ENCODE measurements around the gene INPP4A.

INPP4A gene

DNA sequence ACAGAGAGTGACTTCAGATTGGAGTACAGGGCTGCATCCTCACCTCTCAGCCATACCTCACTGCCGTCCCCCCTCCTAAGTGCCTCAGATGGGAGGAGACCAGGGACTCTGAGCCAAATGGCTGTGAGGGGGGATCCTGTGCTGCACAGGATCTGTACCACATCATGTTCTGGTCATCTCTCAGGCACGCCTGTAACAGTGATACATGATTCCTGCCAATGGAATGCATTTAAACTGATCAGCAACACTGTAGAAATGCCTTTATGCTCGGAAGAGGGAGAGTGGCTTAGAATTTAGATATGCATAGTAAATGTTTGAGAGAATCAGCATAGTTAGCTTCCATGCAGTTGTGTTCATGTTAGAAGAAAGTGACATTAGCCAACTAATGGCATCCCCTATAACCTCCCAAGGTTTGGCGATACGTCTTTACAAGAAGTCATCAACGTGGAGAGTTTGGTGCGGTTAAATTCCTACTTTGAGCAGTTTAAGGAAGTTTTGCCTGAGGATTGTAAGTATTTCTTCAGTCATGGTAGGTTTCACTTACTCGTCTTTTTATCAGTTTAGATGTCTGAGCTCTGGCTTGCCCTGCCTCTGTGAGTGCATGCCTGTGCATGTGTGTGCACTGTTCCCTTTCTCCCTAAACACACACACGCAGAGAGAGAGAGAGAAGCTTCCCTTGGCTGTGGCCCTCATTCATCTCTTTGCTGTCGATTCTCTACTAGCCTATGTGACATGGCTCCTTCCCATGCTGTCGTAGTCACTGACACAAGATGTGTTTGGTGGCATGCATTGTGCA is 123.7 kb downstream of the INPP4A start:
- peaks cover 98% of the 10 kb centered on the region for H3K36me3 ChIP-seq (ENCODE audit: insufficient read depth, low read depth, low read length)
- no peaks in the 10 kb centered on the region for H3K4me1 ChIP-seq (ENCODE audit: insufficient read depth, low read length)
- no peaks in the 10 kb centered on the region for H3K9me3 ChIP-seq (ENCODE audit: insufficient read depth, low read depth, low read length)
- no peak overlapping the region for H3K9ac ChIP-seq (ENCODE audit: low read depth, low read length)
- no peaks in the 10 kb centered on the region for H3K27me3 ChIP-seq (ENCODE audit: insufficient read depth, low read length)
- H3K27ac ChIP-seq (ENCODE audit: low read length): no peak overlapping the region
- no peak overlapping the region for H3K4me3 ChIP-seq (ENCODE audit: low read length)

DNA sequence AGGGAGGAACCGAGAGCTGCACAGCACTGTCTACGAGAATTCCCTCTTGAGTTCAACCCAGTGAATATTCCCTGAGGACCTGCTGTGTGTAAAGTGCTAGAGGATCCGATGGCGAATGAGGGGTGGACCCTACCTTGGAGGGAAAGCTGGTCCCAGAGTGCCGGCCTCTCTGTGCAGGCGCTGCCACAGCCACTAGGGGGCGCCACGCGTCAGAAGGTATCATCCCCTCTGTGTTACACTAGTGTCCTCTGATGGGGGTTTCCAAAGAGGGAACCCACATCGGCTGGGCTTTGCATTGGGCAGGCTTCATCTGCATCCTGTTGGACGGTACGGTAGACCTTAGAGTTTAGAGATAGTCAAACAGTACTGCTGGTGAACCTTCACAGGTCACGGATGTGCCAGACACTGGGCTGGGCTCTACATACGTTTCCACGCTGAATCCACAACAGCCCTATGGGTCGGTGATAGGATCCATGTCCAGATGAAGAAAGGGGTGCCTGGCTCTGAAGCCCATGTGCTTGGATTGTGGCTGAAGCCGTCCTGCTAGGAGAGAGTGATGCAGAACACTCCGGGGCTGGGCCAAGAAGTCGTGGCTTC is 124.6 kb downstream of the INPP4A start:
- Histone ChIP-seq H3K27ac (ENCODE audit: low read length) (no peak overlapping the region), H3K4me3 (ENCODE audit: low read length) (no peak overlapping the region), H3K4me1 (ENCODE audit: insufficient read depth, low read length) (no peaks in the 10 kb centered on the region), H3K9me3 (ENCODE audit: insufficient read depth, low read depth, low read length) (no peaks in the 10 kb centered on the region), H3K27me3 (ENCODE audit: insufficient read depth, low read length) (no peaks in the 10 kb centered on the region), H3K36me3 (ENCODE audit: insufficient read depth, low read depth, low read length) (peaks cover 93% of the 10 kb centered on the region), H3K9ac (ENCODE audit: low read depth, low read length) (no peak overlapping the region)

DNA sequence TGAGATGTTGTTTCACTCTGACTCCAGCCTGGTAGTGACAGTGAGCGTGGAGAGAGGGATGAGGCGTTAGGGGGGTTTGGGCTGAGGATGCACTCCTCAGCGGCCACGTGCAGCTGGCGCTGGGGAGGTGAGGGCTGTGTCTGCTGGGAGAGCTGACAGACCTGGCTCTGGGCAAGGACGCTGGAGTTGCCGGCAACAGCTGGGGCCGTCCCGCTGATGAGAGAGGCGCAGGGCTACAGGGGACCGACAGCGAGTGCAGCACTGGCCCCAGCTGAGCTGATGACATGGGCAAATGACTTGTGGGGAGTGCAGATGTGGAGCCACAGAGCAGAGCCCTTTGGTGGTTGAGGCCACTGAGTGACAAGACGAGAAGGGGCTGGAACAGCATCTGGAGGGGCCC is 125.3 kb downstream of the INPP4A start:
- peaks cover 89% of the 10 kb centered on the region for H3K36me3 ChIP-seq (ENCODE audit: insufficient read depth, low read depth, low read length)
- H3K27me3 ChIP-seq (ENCODE audit: insufficient read depth, low read length): no peaks in the 10 kb centered on the region
- no peaks in the 10 kb centered on the region for H3K9me3 ChIP-seq (ENCODE audit: insufficient read depth, low read depth, low read length)
- H3K9ac ChIP-seq (ENCODE audit: low read depth, low read length): no peak overlapping the region
- no peaks in the 10 kb centered on the region for H3K4me1 ChIP-seq (ENCODE audit: insufficient read depth, low read length)
- H3K4me3 ChIP-seq (ENCODE audit: low read length): no peak overlapping the region
- H3K27ac ChIP-seq (ENCODE audit: low read length): no peak overlapping the region

DNA sequence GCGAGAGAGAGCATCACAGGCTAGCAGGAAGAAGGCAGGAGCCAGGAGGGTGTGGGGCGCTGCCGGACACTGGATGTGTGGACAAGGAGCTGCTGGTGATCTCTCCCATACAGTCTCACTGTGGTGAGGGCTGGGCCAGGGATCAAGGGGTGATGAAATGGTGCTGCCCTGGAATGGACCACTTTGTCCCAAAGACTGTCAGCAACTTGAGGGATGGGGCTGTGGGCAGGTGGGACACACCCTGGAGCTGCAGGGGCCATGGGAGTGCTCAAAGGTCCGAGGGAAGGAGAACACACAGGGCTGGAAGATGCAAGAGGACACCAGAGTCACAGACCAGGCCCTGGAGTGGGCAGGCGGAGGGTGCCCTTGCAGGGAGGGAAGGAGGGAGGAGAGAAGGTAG is 125.7 kb downstream of the INPP4A start:
- Histone ChIP-seq H3K9me3 (ENCODE audit: insufficient read depth, low read depth, low read length) (no peaks in the 10 kb centered on the region), H3K4me1 (ENCODE audit: insufficient read depth, low read length) (no peaks in the 10 kb centered on the region), H3K4me3 (ENCODE audit: low read length) (no peak overlapping the region), H3K27me3 (ENCODE audit: insufficient read depth, low read length) (no peaks in the 10 kb centered on the region), H3K9ac (ENCODE audit: low read depth, low read length) (no peak overlapping the region), H3K27ac (ENCODE audit: low read length) (no peak overlapping the region), H3K36me3 (ENCODE audit: insufficient read depth, low read depth, low read length) (peaks cover 89% of the 10 kb centered on the region)

DNA sequence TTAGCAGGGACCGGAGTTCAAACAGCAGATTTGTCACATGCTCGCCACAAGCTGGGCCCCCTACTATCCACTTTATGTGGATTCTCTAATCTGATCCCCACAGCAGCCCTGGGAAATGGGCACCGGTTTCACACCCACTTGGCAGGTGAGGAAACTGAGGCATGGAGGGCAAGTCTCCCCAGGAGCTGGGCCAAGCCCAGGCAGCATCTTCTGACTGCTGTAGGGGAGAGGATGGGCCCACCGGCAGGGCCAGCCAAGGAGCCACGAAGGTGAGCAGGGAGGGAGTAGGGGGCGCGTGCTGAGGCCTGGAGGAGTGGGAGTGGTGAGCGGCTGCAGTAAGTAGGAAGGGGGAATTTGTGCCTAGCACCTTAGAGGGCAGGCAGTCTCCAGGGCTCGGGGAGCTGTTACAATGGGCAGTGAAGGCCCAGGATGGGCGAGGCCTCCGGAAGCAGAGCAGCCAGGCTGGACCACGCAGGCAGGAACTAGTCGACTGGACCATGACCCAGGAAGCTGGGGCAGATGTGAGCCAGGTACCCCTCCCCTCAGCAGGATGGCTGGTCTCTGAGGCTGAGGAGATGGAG is 126.6 kb downstream of the INPP4A start:
- Histone ChIP-seq H3K9ac (ENCODE audit: low read depth, low read length) (no peak overlapping the region), H3K9me3 (ENCODE audit: insufficient read depth, low read depth, low read length) (no peaks in the 10 kb centered on the region), H3K27me3 (ENCODE audit: insufficient read depth, low read length) (no peaks in the 10 kb centered on the region), H3K27ac (ENCODE audit: low read length) (no peak overlapping the region), H3K4me1 (ENCODE audit: insufficient read depth, low read length) (no peaks in the 10 kb centered on the region), H3K4me3 (ENCODE audit: low read length) (no peak overlapping the region), H3K36me3 (ENCODE audit: insufficient read depth, low read depth, low read length) (peaks cover 87% of the 10 kb centered on the region)

DNA sequence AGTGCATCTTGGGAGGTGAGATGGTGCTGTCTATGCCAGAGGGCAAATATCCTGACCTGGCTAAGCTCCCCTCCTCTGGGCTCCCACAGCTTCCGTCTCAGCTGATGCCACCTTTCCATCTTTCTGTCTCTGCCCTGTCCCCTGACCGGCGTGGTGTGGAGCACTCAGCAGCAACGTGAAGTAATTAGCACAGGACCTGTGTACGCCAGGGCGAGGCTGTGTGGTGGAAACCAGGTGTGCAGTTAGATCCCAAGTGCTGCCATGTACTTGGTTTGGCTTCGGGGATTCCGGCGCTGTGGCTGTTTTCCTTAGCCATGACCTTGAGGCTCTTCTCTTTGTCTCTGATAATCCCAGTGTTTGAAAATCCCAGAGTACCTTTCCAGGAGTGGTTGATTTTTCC is 127.1 kb downstream of the INPP4A start:
- H3K9ac ChIP-seq (ENCODE audit: low read depth, low read length): no peak overlapping the region
- peaks cover 81% of the 10 kb centered on the region for H3K36me3 ChIP-seq (ENCODE audit: insufficient read depth, low read depth, low read length)
- H3K27me3 ChIP-seq (ENCODE audit: insufficient read depth, low read length): no peaks in the 10 kb centered on the region

DNA sequence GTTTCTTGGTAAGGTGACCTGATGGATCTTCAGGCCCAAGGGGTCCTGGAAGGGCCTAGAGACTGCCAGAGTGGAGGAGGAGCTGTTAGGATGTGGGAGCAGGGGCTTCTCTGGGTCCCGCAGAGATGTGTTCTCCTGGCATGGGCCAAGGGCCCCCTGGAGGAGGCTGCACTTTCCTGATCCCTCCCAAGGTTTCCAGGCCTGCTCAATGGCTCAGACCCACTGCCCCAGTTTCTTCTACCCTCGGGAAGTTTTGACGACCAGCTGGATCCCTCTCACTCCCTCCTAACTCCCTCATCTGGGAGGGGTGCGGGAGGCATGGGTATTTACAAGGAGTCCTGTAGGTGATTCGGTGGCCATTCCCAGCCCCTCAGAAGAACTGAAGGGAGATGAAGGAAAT is 127.6 kb downstream of the INPP4A start:
- Histone ChIP-seq H3K9me3 (ENCODE audit: insufficient read depth, low read depth, low read length) (no peaks in the 10 kb centered on the region), H3K9ac (ENCODE audit: low read depth, low read length) (no peak overlapping the region), H3K36me3 (ENCODE audit: insufficient read depth, low read depth, low read length) (peaks cover 79% of the 10 kb centered on the region), H3K27ac (ENCODE audit: low read length) (no peak overlapping the region), H3K4me3 (ENCODE audit: low read length) (no peak overlapping the region), H3K4me1 (ENCODE audit: insufficient read depth, low read length) (no peaks in the 10 kb centered on the region), H3K27me3 (ENCODE audit: insufficient read depth, low read length) (no peaks in the 10 kb centered on the region)

More for the DNA sequence above, 127.1 kb downstream of the INPP4A start:
- no peaks in the 10 kb centered on the region for H3K4me1 ChIP-seq (ENCODE audit: insufficient read depth, low read length)
- H3K9me3 ChIP-seq (ENCODE audit: insufficient read depth, low read depth, low read length): no peaks in the 10 kb centered on the region
- no peak overlapping the region for H3K4me3 ChIP-seq (ENCODE audit: low read length)
- no peak overlapping the region for H3K27ac ChIP-seq (ENCODE audit: low read length)

DNA sequence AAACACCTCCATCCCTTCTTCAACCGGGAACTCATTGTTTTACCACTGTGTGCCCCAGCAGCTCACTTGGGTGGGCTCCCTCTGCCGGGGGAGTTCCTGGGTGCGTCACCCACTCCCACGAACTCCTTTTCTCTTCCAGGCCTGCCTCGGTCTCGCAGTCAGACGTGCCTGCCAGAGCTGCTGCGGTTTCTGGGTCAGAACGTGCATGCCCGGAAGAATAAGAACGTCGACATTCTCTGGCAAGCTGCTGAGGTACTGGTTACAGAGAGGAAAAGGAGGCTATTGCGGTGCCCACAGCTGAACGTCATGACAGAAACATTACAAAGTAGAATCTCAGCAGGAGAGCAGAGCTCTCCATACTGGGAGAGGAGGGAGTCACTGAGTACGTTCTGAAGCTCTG is 128.0 kb downstream of the INPP4A start:
- no peaks in the 10 kb centered on the region for H3K9me3 ChIP-seq (ENCODE audit: insufficient read depth, low read depth, low read length)
- no peaks in the 10 kb centered on the region for H3K4me1 ChIP-seq (ENCODE audit: insufficient read depth, low read length)
- no peak overlapping the region for H3K27ac ChIP-seq (ENCODE audit: low read length)
- H3K4me3 ChIP-seq (ENCODE audit: low read length): no peak overlapping the region
- H3K27me3 ChIP-seq (ENCODE audit: insufficient read depth, low read length): no peaks in the 10 kb centered on the region
- no peak overlapping the region for H3K9ac ChIP-seq (ENCODE audit: low read depth, low read length)
- H3K36me3 ChIP-seq (ENCODE audit: insufficient read depth, low read depth, low read length): peaks cover 79% of the 10 kb centered on the region

DNA sequence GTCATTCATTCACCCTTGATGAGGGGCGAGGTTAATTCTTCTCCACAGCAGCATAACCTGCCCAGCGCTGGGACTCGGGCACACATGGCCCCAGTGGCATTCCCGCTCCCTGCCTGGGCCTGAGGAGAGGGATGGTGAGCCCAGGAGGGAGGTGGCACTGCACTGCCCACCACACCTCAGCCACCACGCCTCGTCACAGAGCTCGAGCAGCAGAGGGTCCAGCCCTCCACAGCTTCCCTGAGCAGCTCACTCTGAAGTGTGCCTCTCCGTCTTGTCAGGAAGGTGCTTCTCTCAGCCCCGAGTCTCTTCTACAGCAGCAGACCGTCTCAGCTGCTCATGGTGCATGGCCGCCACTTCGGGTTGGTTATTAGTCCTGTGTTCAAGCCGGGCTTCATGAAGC is 128.8 kb downstream of the INPP4A start:
- Histone ChIP-seq H3K27me3 (ENCODE audit: insufficient read depth, low read length) (no peaks in the 10 kb centered on the region), H3K27ac (ENCODE audit: low read length) (no peak overlapping the region), H3K4me3 (ENCODE audit: low read length) (no peak overlapping the region), H3K9ac (ENCODE audit: low read depth, low read length) (no peak overlapping the region), H3K4me1 (ENCODE audit: insufficient read depth, low read length) (no peaks in the 10 kb centered on the region), H3K36me3 (ENCODE audit: insufficient read depth, low read depth, low read length) (peaks cover 79% of the 10 kb centered on the region), H3K9me3 (ENCODE audit: insufficient read depth, low read depth, low read length) (no peaks in the 10 kb centered on the region)

DNA sequence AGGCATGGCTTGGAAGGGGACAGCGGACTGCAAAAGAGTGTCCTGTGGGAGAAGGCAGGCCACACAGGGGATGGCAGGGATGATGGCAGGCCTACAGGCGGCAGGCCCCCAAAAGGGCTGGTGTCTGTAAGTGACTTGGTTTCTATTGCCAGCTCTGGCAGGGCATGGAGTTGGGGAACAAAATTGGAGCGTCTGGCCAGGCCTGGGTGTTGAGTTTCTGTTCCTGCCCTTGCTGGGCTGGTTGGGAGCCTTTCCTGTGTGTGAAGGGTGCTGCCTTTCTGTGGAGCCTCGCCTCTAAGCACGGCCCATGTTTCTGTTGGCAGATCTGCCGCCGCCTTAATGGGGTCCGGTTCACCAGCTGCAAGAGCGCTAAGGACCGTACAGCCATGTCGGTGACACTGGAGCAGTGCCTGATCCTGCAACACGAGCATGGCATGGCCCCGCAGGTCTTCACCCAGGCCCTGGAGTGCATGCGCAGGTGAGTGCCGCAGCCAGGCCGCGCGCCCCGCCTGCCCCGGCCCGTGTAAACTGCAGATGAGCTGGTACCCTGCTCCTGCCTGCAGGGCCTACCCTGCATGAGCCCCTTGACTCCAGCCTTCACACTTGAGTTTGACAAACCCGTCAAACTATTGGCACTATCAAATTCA is 132.1 kb downstream of the INPP4A start:
- Histone ChIP-seq H3K9ac (ENCODE audit: low read depth, low read length) (no peak overlapping the region), H3K4me1 (ENCODE audit: insufficient read depth, low read length) (no peaks in the 10 kb centered on the region), H3K9me3 (ENCODE audit: insufficient read depth, low read depth, low read length) (no peaks in the 10 kb centered on the region), H3K4me3 (ENCODE audit: low read length) (no peak overlapping the region), H3K27ac (ENCODE audit: low read length) (no peak overlapping the region), H3K36me3 (ENCODE audit: insufficient read depth, low read depth, low read length) (peaks cover 55% of the 10 kb centered on the region), H3K27me3 (ENCODE audit: insufficient read depth, low read length) (no peaks in the 10 kb centered on the region)

DNA sequence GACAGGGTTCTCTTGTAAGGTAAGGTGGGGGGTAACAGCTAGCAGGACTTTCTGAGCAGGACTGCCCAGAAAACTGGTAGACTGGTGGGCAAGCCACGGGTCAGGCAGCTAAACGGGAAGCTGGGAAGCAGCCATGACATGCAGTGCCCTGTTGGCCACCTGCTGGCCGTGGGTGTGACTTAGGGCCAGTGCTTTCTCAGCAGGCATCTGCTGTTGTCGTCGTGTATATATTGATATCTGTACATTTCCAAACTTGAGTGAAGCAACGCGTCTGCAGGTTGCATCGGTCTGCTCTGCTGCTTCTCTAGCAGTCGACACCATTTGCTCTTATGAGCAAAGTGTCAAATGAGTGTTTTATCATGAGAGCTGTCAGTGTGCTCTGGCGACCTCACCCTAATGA is 132.7 kb downstream of the INPP4A start:
- peaks cover 55% of the 10 kb centered on the region for H3K36me3 ChIP-seq (ENCODE audit: insufficient read depth, low read depth, low read length)
- no peak overlapping the region for H3K27ac ChIP-seq (ENCODE audit: low read length)
- H3K4me1 ChIP-seq (ENCODE audit: insufficient read depth, low read length): no peaks in the 10 kb centered on the region
- no peaks in the 10 kb centered on the region for H3K9me3 ChIP-seq (ENCODE audit: insufficient read depth, low read depth, low read length)
- no peak overlapping the region for H3K4me3 ChIP-seq (ENCODE audit: low read length)
- no peaks in the 10 kb centered on the region for H3K27me3 ChIP-seq (ENCODE audit: insufficient read depth, low read length)
- no peak overlapping the region for H3K9ac ChIP-seq (ENCODE audit: low read depth, low read length)

DNA sequence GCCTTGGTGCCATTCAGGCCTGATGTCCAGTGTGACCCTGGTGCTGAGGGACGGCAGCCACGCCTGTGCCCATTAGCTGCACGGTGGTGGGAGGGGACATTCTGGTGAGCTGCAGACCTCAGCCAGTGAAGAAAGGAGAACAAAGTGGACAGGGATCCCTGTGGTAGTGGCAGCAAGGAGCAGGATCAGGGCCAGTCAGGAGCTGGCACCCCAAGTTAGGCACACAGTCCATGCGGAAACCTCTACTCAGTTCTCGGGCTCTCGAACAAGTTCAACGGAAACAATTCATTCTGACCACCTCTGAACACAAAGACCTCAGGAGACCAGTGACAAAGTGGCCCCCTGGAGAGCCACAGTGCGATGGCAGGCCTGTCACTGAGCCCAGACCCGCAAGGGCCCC is 133.6 kb downstream of the INPP4A start:
- Histone ChIP-seq H3K36me3 (ENCODE audit: insufficient read depth, low read depth, low read length) (peaks cover 53% of the 10 kb centered on the region), H3K27me3 (ENCODE audit: insufficient read depth, low read length) (no peaks in the 10 kb centered on the region), H3K9me3 (ENCODE audit: insufficient read depth, low read depth, low read length) (no peaks in the 10 kb centered on the region), H3K9ac (ENCODE audit: low read depth, low read length) (no peak overlapping the region), H3K4me3 (ENCODE audit: low read length) (no peak overlapping the region), H3K4me1 (ENCODE audit: insufficient read depth, low read length) (no peaks in the 10 kb centered on the region), H3K27ac (ENCODE audit: low read length) (no peak overlapping the region)
